ENCODE data around the gene CAMP.

DNA sequence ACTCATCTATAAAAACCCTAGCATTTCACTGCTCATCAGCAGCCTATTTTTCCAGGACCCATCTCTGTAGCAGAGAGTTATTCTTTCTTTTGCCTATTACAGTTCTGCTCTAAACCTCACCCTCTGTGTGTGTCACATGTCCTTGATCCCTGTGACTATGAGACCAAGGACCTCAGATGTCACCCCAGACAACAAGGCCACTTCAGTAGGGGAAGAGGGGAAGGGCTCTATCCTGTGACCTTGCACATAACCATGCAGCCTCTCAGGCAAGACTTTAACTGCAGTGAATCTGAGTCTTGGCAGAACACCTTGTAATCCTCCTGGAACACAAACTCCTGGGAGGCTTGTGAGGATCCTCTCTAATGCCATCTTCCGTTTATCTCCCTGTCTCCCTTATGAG lies 13.2 kb downstream of the CAMP start:
- TF ChIP-seq, protein P1, sequence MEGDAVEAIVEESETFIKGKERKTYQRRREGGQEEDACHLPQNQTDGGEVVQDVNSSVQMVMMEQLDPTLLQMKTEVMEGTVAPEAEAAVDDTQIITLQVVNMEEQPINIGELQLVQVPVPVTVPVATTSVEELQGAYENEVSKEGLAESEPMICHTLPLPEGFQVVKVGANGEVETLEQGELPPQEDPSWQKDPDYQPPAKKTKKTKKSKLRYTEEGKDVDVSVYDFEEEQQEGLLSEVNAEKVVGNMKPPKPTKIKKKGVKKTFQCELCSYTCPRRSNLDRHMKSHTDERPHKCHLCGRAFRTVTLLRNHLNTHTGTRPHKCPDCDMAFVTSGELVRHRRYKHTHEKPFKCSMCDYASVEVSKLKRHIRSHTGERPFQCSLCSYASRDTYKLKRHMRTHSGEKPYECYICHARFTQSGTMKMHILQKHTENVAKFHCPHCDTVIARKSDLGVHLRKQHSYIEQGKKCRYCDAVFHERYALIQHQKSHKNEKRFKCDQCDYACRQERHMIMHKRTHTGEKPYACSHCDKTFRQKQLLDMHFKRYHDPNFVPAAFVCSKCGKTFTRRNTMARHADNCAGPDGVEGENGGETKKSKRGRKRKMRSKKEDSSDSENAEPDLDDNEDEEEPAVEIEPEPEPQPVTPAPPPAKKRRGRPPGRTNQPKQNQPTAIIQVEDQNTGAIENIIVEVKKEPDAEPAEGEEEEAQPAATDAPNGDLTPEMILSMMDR (conservative IDR thresholded peaks at IDR 0.05; ENCODE audit: low read length), result no peak
- TF ChIP-seq EZH2phosphoT487 (IDR thresholded peaks at IDR 0.05; ENCODE audit: borderline replicate concordance), result no peak
